Anterior cingulate cortex (tissue), 58 donors: ENCODE results near the gene BCL10.

Source experiments
- DNase-seq, 58 donors: peaks; one replicate each; lab custom pipeline; 2025; lab: John Stamatoyannopoulos, UW

Gene BCL10

GRCh38 chr1:85276215-85276977 lies at the start of gene BCL10:
TSS of gene BCL10 (minus strand) at chr1:85276632. CDS start at chr1:85276352, 280 bp downstream.
- DNase-seq, result peak; percentile 58 to 99 (median 98)

GRCh38 chr1:85325920-85326319 lies 49.5 kb upstream of the BCL10 start:
- no peak for DNase-seq

DNA sequence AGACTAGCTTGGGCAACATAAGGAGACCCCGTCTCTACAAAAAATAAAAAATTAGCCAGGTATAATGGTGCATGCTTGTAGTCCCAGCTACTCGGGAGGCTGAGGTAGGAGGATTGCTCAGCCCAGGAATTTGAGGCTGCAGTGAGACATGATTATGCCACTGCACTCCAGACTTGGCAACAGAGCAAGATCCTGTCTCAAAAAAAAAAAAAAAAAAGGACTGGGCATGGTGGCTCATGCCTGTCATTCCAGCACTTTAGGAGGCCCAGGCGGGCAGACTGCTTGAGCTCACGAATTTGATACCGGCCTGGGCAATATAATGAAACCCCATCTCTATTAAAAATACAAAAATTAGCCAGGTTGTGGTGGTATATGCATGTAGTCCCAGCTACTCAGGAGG lies 47.3 kb upstream of the BCL10 start:
- no peak for DNase-seq

- no peak for DNase-seq
Observed at GRCh38 chr1:85322655-85323054, 46.2 kb upstream of the BCL10 start.

DNA sequence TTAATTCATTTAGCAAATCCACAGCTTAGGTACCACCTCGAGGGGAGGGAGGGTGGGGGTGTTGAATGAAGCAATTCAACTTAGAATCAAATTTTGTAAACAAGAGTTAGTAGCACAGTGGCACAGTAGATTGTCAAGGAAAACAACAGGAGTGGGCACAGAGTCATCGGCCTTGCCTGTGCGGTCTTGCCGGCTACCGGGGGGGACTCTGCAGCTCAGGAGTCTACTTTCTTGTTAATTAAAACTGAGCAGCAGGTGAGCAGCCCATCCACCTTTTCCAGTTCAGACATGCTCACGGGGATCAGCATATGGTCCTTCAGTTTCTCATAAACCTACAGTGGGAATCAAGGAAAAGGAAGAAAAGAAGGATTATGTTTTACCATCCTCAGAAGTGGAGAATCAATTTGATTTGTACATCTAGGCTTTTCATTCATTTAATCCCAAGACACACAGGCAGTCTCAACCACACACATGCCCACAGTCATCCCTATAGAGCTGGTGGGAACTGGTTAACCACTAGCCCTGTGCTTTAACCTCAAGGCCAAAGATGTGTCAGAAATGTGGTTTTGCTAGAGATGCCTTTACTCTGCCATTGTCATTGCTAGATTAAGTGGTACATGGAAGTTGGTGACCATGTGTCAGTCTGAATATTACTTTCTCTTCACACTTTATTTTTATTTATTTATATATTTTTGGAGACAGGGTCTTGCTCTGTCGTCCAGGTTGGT lies 45.0 kb upstream of the BCL10 start:
- DNase-seq, result no peak

DNA sequence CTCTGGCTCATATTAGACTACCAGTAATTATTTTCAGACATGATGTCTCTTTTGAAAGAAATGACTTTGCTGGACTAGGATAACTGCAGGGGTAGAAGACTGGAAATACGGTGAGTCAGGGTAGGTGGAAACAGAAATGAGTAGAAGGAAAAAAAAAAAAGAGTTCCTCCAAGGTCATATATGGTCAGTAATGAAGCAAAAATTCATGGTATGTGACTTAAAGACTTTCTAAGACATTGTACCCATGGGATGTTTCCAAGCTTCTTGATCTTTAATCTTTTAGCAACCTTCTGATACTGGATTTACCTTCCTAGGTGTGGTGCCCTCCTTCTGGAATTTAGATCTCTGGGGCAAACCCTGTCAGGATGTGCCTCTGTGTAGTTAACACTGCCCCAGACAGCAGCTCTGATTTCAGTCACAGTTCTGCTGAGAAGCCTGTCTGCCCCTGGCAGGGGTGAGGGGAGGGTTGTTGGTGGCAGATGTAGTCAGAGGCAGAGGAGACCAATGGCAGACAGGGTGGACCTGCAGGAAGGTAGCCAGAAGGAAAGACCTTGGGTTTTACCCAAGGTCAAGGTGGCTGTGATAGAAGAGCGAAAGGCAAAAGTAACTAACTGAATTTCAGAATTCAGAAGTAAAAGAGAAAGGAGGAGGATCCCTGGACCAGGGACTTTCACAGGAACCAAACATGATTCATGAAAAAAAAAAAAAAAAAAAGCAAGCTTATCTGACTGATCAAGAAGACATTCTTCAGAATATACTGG lies 44.1 kb upstream of the BCL10 start:
- DNase-seq, result no peak

- DNase-seq, result no peak
Observed at GRCh38 chr1:85319931-85320330, 43.5 kb upstream of the BCL10 start.

- no peak for DNase-seq
Observed at GRCh38 chr1:85319491-85319890, 43.1 kb upstream of the BCL10 start.

DNA sequence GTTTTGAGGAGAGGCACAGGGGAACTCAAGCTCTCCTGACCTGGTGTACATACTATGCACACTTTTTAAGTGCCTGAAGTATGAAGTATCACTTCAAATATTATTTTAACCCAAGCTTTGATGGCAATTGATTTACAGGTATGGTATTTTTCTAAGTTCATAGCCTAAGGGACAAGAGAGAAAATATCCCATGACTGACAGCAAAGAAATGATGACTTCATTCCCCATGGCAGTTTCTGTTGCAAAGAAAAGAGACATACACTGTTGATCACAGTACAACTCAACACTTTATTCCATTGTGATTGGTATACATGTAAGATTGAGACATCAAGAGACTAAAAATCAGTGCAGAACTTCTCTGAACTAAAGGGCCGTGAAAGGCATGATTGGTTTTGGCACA lies 41.8 kb upstream of the BCL10 start:
- DNase-seq, result no peak

DNA sequence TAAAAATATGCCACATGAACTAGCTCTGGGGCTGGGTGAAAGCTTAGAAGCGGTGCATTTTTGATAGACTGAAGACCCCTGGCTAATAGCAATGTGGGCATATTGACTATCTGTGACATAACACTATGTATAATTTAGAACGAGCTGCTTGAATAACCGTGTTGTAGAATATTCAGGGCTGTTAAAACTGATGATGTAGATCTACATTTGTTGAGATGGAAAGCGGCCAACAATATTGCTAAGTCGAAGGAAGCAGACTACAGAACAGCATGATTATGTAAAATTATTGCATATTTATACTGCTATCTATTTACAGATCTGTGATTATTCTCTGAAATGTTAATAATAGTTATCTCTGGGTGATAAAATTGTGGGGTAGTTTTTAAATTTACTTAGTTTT lies 41.1 kb upstream of the BCL10 start:
- no peak for DNase-seq

DNA sequence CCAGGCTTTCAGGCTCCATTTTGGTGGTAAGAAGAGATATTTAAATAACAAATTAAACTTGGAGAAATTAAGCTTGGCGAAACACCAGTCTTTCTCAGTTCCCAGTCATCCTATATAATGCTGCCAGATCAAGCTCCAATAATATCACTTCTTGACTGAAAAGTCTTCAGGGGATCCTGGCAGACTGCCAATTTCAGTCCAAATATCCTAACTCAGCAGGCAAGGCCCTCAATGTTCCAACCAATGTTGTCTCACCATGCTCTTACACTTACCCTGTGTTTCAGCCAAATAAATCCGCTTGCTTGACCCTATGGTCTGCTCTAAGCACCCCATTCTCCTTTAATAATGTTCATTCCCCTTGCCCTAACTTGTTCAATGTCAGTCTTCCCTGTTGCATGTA lies 39.9 kb upstream of the BCL10 start:
- DNase-seq, result no peak

GRCh38 chr1:85315789-85316188 lies 39.4 kb upstream of the BCL10 start:
- DNase-seq, result no peak

DNA sequence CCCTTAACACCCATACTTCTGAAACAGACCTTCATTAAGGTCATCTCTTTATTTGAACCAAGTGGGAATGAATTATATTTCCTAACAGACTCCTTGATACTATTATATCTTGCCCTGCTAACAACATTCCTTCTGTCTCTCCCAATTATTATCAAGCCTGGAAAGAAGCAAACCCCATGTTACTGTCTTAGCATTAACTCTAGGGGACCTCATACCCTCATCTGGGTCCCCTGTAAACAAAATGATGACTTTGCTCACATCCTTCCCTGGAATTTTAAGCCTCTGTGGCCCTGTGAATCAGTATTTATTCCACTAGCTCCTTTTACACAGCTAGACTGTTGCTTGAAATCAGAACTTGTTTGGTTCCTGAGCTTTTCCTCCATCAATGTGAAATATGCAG lies 38.3 kb upstream of the BCL10 start:
- DNase-seq, result no peak

DNA sequence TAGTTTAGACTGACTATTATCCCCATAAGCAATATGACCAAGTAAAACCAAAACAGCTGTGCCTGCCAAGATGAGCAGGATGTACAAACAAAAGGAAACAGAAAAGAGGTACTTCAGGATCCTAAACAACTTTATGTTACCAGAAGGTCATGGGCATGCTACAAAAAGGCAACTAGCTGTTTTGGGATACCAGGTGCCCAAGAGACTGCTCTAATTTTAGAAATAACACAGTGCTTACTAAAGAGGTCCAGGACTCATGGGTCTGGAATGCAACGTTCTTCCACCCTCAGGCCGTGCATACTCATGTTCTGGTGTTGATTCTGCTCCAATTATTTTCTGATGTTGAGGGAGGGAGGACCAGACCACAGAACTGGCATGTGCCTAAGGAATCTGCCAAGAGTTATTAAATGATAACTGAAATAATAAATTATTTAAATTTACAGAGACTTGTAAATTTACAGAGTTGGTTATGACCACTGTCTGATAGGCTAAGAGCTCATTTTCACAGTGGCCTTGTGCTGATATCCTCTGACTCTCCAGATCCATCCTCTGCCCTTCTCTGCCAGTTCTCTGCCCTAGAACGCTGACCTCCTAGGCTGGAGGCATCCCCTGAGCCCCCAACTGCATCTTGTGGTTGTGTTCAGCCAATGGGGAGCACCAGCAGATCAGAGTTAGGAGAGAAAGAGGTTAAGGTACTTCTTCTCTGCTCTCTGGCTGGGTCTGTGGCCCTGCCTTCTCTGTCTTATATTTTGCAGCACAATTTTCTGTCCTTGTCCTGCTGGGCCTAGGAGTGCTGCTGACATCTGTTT lies 37.7 kb upstream of the BCL10 start:
- DNase-seq, result no peak

DNA sequence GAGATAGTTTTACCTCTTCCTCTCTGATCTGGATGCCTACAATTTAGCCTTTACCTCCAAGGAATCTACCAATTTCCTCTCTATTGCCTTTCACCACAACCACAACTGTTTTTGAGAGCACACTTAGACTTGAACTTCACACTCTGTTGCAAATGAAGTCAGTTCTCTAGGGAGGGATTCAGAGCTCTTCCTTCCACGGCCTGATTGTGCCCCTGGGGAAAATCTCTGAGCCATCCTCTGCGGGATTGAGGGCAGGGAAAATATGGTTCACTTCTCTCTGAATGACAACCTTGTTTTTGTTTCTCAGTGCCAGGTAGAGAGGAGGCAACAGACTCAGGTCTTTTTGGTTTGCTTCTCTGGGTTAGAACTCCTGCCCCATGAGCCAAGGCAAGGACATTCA lies 35.4 kb upstream of the BCL10 start:
- DNase-seq, result no peak

DNA sequence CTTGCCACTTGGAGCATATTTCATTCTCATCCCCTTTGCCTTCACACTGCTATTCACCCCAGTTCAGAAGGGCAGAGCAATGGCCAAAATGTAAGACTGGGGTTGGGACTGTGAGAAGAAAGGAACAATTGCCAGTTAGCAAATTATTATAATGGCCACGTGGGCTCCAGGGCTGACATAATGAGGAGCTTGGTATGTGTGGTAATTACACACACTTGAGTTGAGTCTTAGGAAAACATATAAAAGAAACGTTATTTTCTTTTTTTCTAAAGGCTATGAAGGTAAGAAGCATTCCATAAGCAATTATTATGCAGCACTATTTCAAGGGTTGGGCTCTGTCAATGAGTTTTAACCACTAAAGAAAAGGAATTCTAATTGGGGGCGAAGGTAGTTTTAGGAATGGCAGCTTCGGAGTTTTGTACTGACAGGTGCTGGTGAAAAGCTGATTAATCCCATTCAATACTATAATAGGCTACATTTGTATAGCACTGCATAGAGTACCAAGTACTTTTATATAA lies 32.5 kb upstream of the BCL10 start:
- DNase-seq, result no peak

- peak in 56 of 58 donors; percentile 17 to 87 (median 63) for DNase-seq
Observed at GRCh38 chr1:85307987-85308832, 31.8 kb upstream of the BCL10 start.

- DNase-seq, result no peak
Observed at GRCh38 chr1:85306236-85306635, 29.8 kb upstream of the BCL10 start.

GRCh38 chr1:85303440-85304162 lies 27.2 kb upstream of the BCL10 start:
- DNase-seq, result no peak
